ENCODE results near the gene SLC34A3.

- TF ChIP-seq SUZ12 (IDR thresholded peaks at IDR 0.05) = no peak
- no peak for TF ChIP-seq CTBP1 (IDR thresholded peaks at IDR 0.05; ENCODE audit: borderline replicate concordance)
Observed at GRCh38 chr9:137247135-137247915, 16.6 kb downstream of the SLC34A3 start.
